GM18519 (cell line): ENCODE measurements around the gene LRMDA.

Experiments used
- ATAC-seq: cut with Tn5 transposase; IDR thresholded peaks from one replicate; pipeline ENCODE4 v1.9.1; 2021; ENCODE audit warnings: mild to moderate bottlenecking, moderate library complexity; ENCODE audit not compliant: unreplicated experiment, low FRiP score

LRMDA gene

DNA sequence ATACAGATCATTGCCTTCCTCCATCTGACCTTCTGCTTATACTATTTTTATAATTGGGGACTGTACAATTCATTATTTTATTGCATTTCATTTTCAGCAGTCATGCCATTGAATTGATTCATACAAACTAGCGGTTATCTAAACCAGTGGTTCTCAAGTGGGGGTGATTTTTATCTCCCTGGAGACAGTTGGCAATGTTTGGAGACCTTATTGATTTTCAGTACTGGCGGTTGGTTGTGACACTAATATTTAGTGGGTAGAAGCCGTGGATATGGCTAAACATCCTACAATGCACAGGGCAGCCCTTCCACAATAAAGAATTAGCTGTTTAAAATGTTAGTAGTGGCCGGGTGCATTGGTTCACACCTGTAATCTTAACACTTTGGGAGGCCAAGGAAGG is 765.9 kb downstream of the LRMDA start:
- no peak for ATAC-seq

DNA sequence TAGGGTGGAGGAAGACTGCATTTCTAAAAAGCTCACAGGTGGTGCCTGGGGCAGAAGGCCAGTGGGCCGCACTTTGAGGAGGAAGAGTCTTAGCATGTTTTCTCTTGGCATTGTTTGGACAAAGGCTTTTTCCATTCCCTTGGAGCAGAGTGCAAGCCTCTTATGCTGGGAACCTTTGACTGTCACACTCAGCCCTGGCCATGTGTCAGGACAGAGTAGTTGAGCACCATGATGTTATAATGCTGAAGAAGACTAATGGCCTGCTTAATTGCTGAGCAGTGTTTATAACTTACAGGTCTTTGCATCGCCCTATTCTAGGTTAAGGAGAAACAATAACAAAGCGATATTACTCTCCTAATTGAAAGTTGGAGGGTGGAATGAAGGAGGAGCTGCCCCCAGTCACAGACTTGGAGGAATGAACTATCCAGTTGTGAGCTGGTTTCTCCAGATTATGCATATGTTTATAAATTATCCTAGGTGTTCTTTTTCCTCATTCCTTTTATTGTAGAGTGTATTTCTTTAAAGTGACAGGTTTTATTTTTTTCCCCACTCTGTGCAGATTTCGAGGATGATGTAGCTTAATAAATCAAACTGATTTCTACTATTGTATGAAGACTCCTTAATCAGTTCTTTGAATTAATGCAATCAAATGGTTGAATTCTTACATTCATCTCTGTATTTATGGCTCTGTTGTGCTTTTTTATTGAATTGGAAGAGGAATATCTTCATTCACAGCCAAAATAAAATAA is 767.0 kb downstream of the LRMDA start:
- no peak for ATAC-seq

DNA sequence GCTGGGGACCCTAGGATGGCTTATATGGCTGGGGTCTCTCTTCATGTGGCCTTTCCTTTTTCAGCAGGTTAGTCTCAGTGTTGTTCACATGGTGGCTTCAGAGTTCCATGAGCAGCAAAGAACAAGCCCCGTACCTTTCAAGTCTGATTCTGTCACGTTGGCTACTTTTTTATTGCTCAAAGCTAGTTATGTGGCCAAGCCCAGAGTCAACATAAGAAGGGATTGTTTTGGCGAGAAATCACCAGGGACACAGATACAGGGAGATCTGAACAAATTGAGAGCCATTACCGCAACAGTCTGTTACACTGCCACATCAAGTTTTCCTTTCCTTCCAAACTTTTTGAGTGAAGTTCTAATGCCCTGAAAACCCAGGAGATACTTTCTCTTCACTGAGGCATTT is 770.5 kb downstream of the LRMDA start:
- ATAC-seq: no peak

- ATAC-seq: no peak
Measured at GRCh38 chr10:76202777-76203176, 771.4 kb downstream of the LRMDA start.

GRCh38 chr10:76205361-76205760 is 773.9 kb downstream of the LRMDA start:
- no peak for ATAC-seq

GRCh38 chr10:76206797-76207352 is 775.5 kb downstream of the LRMDA start:
- no peak for ATAC-seq

DNA sequence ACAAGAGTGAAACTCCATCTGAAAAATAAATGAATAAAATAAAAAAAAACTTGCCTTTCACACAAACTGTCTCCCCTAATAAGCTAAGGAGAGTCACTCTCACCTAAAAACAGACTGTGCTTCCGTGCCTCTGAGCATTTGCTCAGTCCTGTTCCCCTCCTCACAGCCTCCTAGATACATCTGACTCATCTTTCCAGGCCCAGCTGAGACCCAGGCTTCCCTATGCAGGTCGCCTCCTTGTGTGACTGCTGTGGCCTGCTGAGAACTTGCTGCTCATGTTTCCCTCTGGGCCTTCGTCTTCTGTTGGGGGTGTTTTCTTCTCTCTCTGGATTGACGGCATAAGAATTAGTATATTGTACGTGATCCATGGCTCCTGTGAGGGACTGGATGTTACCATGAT is 777.7 kb downstream of the LRMDA start:
- no peak for ATAC-seq

GRCh38 chr10:76210211-76210610 is 778.8 kb downstream of the LRMDA start:
- no peak for ATAC-seq

GRCh38 chr10:76211691-76212090 is 780.3 kb downstream of the LRMDA start:
- ATAC-seq: no peak

DNA sequence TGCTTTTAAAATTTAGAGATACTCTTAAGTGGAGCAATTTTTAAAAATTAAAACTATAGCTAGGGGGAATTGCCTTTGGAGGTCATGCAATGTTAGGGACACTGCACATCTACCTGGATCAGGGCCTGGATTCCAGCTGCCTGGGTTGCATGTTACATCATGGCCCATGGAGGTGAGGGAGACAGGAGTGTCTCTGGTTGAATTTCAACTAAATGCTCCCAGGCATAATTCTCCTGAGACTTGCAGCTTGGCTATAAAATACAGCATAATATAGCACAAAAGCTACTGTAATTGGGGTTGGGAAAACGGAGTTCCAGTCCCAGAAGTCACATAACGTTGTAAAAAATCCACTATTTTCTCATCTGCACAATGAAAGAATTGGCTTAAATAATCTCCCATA is 782.5 kb downstream of the LRMDA start:
- no peak for ATAC-seq

GRCh38 chr10:76218035-76218434 is 786.6 kb downstream of the LRMDA start:
- ATAC-seq: no peak

GRCh38 chr10:76229341-76229740 is 797.9 kb downstream of the LRMDA start:
- ATAC-seq: no peak

DNA sequence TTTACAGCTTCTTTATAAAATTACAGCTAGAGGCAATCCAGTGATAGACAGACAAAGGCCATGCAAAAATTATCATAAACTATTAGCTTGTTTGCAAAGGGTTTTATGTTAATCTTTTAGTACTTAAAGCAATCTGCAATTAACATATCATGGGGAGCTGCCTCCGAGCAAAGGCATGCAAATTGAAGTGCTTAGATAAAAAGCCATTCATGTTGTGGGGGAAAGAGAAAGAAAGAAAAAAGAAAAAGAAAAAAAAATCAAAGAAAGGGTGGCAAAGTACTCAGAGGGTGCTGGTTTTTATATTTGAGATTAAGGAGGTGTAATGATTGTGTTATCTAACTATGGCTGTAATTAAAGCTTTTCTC is 799.5 kb downstream of the LRMDA start:
- ATAC-seq: no peak

- no peak for ATAC-seq
Measured at GRCh38 chr10:76231286-76231934, 800.0 kb downstream of the LRMDA start.

GRCh38 chr10:76234499-76235226 is 803.2 kb downstream of the LRMDA start:
- ATAC-seq: no peak

GRCh38 chr10:76236356-76236755 is 804.9 kb downstream of the LRMDA start:
- no peak for ATAC-seq

GRCh38 chr10:76242956-76243355 is 811.5 kb downstream of the LRMDA start:
- ATAC-seq: no peak

GRCh38 chr10:76244061-76244686 is 812.8 kb downstream of the LRMDA start:
- ATAC-seq: no peak

- no peak for ATAC-seq
Measured at GRCh38 chr10:76245951-76246495, 814.6 kb downstream of the LRMDA start.

DNA sequence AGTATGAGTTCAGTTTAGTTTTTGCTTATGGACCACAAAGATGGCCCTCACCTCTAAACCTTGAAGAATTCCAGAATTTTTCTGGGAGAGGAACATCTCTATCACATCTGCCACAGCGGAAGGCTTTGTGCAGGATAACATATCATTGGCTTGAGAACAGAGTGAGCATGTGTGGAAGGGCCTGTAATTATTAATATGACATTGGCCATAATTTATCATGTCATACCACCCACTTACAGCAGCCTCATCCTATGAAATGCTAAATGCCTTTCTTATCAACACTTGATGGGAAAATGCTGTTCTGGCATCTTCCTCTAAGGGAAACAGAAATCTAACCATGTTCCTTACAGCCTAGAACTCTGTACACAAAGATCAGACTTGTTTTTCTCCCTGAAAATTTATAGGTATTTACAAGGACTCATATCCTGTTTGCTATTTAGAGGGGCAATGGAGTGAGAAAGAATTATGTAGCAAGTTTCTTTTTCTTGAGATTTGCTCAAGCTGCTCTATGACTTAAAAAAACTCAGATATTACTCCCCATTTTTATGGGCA is 817.3 kb downstream of the LRMDA start:
- no peak for ATAC-seq
